ENCODE data around the gene CADM2.

The CADM2 gene

GRCh38 chr3:85576697-85577200 lies 618.0 kb downstream of the CADM2 start:
- no peak for DNase-seq

- DNase-seq: no peak
Observed at GRCh38 chr3:85584779-85585356, 626.1 kb downstream of the CADM2 start.

- DNase-seq: no peak
Observed at GRCh38 chr3:85586018-85586417, 627.2 kb downstream of the CADM2 start.

- DNase-seq: no peak
Observed at GRCh38 chr3:85589145-85589544, 630.4 kb downstream of the CADM2 start.

- DNase-seq: no peak
Observed at GRCh38 chr3:85591451-85591850, 632.7 kb downstream of the CADM2 start.

- DNase-seq: no peak
Observed at GRCh38 chr3:85592256-85592655, 633.5 kb downstream of the CADM2 start.

GRCh38 chr3:85594676-85595075 lies 635.9 kb downstream of the CADM2 start:
- DNase-seq: no peak

- DNase-seq: no peak
Observed at GRCh38 chr3:85603378-85603777, 644.6 kb downstream of the CADM2 start.

GRCh38 chr3:85604641-85605040 lies 645.9 kb downstream of the CADM2 start:
- no peak for DNase-seq

GRCh38 chr3:85605066-85605465 lies 646.3 kb downstream of the CADM2 start:
- no peak for DNase-seq

- no peak for DNase-seq
Observed at GRCh38 chr3:85626662-85627061, 667.9 kb downstream of the CADM2 start.

- DNase-seq: no peak
Observed at GRCh38 chr3:85627932-85628331, 669.1 kb downstream of the CADM2 start.

- DNase-seq: no peak
Observed at GRCh38 chr3:85631070-85631469, 672.3 kb downstream of the CADM2 start.

- DNase-seq: no peak
Observed at GRCh38 chr3:85632921-85633320, 674.1 kb downstream of the CADM2 start.

GRCh38 chr3:85652360-85652759 lies 693.6 kb downstream of the CADM2 start:
- no peak for DNase-seq

- no peak for DNase-seq
Observed at GRCh38 chr3:85660451-85660850, 701.7 kb downstream of the CADM2 start.

GRCh38 chr3:85662462-85662861 lies 703.7 kb downstream of the CADM2 start:
- no peak for DNase-seq

GRCh38 chr3:85667744-85668143 lies 709.0 kb downstream of the CADM2 start:
- DNase-seq: no peak

- DNase-seq: no peak
Observed at GRCh38 chr3:85670634-85671205, 711.9 kb downstream of the CADM2 start.

- no peak for DNase-seq
Observed at GRCh38 chr3:85672761-85673160, 714.0 kb downstream of the CADM2 start.

- DNase-seq: no peak
Observed at GRCh38 chr3:85678713-85679112, 719.9 kb downstream of the CADM2 start.

- no peak for DNase-seq
Observed at GRCh38 chr3:85681906-85682305, 723.1 kb downstream of the CADM2 start.

- DNase-seq: peak in 1 of 2 experiments; percentile 6
Observed at GRCh38 chr3:85691196-85691595, 732.4 kb downstream of the CADM2 start.

- no peak for DNase-seq
Observed at GRCh38 chr3:85697156-85697555, 738.4 kb downstream of the CADM2 start.

- DNase-seq: no peak
Observed at GRCh38 chr3:85706130-85706529, 747.3 kb downstream of the CADM2 start.

Data from AML-193 (cell line).